NCI-H510A treated with DMSO at 0.1 percent for 48 hours (cell line): ENCODE measurements around the gene TMEM215.
"Not testable (repeated sequence)": the region's sequence is repeated elsewhere in the genome, so short reads cannot be mapped to it uniquely, and the experiment has no call there.

Experiments
- DNase-seq: peaks from one replicate; lab custom pipeline; 2025; lab: John Stamatoyannopoulos, UW

TMEM215 gene

GRCh38 chr9:32783168-32783891, at the start of gene TMEM215:
Gene TMEM215, plus strand, starts transcription at chr9:32783540. Its CDS starts 644 bp downstream, at chr9:32784184.
- no peak for DNase-seq

GRCh38 chr9:32735476-32735875, 47.9 kb upstream of the TMEM215 start:
- no peak for DNase-seq

- no peak for DNase-seq
These were observed 46.0 kb upstream of the TMEM215 start for GRCh38 chr9:32737378-32737777.

- no peak for DNase-seq
These were observed 44.7 kb upstream of the TMEM215 start for GRCh38 chr9:32738501-32739172.

GRCh38 chr9:32741706-32742105, 41.6 kb upstream of the TMEM215 start:
- no peak for DNase-seq

GRCh38 chr9:32742296-32742695, 41.0 kb upstream of the TMEM215 start:
- DNase-seq, result no peak

- DNase-seq, result no peak
These were observed 35.3 kb upstream of the TMEM215 start for GRCh38 chr9:32748013-32748412.

- DNase-seq, result no peak
These were observed 27.6 kb upstream of the TMEM215 start for GRCh38 chr9:32755730-32756129.

GRCh38 chr9:32764139-32764538, 19.2 kb upstream of the TMEM215 start:
- DNase-seq, result no peak

- no peak for DNase-seq
These were observed 8.1 kb upstream of the TMEM215 start for GRCh38 chr9:32775283-32775682.

GRCh38 chr9:32776201-32776600, 7.1 kb upstream of the TMEM215 start:
- no peak for DNase-seq

- DNase-seq, result no peak
These were observed 718 bp upstream of the TMEM215 start for GRCh38 chr9:32782476-32783167.

- DNase-seq, result no peak
These were observed 4.5 kb downstream of the TMEM215 start for GRCh38 chr9:32787816-32788215.

GRCh38 chr9:32796015-32796414, 12.7 kb downstream of the TMEM215 start:
- DNase-seq, result not testable (repeated sequence)

GRCh38 chr9:32801530-32801929, 18.2 kb downstream of the TMEM215 start:
- DNase-seq, result no peak

GRCh38 chr9:32807217-32807616, 23.9 kb downstream of the TMEM215 start:
- no peak for DNase-seq

GRCh38 chr9:32811246-32811645, 27.9 kb downstream of the TMEM215 start:
- DNase-seq, result no peak

- no peak for DNase-seq
These were observed 37.0 kb downstream of the TMEM215 start for GRCh38 chr9:32820322-32820721.

- DNase-seq, result no peak
These were observed 39.8 kb downstream of the TMEM215 start for GRCh38 chr9:32823101-32823500.

- DNase-seq, result no peak
These were observed 40.2 kb downstream of the TMEM215 start for GRCh38 chr9:32823551-32823950.

GRCh38 chr9:32825203-32825602, 41.9 kb downstream of the TMEM215 start:
- no peak for DNase-seq

GRCh38 chr9:32828861-32829260, 45.5 kb downstream of the TMEM215 start:
- no peak for DNase-seq

GRCh38 chr9:32832346-32832745, 49.0 kb downstream of the TMEM215 start:
- DNase-seq, result no peak
